ENCODE measurements around the gene MEF2D.

MEF2D gene

DNA sequence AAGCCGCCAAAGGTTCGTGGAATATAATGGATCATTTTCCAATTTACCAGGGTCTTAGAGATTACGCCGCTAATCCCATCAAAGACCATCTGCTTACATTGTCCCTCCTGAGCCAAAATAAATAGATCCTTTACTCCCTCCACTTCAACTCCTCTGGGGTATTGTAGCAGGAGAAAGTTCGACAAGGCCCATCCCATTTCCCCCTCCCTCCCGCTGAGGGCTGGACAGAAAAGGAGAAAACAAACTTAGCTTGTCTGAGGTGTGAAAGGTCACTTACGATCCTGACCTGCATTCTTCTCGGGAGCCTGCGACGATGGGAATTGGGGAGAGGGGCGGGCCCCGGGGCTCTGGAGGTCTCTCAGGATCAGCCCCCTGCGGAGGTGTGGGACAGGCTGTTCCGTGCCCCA lies 60.8 kb downstream of the MEF2D start:
- no peak for DNase-seq

DNA sequence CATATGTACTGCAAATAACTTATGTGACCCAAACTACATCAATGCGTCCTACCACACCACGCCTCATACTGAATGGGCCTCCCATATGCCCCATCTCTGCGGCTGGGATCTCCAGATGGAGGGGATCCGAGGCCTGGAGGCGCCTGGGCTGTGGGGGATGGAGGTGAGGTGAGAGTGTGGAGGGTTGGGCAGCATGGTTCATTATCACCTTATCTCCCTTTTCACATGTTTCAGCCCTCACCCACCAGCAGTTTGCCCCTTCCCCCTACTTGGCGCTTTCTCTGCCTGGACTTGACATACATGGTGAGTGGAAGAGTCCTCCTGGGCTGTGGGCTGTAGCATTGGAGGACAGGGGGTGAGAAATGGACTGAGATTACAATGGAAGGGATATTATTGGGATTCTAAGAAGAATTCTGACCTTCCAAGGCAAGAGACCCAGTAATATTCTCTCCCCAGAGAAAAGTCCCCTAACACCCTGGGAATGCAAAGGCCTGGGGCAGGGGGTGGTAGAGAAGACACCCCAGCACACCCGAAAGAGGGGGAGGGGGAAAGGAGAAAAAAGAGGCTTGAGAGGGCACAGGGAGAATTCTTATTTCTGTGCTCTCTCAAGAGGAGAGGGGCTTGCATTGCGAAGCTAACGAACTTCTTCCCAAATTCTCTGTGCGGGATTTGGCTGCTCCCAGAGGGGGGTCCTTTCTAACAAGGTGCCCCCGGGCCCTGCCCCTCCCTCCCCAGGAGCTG lies 61.4 kb downstream of the MEF2D start:
- DNase-seq, result no peak

GRCh38 chr1:156438278-156438987 lies 62.1 kb downstream of the MEF2D start:
- peak; percentile 29 for DNase-seq

GRCh38 chr1:156437037-156437867 lies 63.3 kb downstream of the MEF2D start:
- no peak for DNase-seq

DNA sequence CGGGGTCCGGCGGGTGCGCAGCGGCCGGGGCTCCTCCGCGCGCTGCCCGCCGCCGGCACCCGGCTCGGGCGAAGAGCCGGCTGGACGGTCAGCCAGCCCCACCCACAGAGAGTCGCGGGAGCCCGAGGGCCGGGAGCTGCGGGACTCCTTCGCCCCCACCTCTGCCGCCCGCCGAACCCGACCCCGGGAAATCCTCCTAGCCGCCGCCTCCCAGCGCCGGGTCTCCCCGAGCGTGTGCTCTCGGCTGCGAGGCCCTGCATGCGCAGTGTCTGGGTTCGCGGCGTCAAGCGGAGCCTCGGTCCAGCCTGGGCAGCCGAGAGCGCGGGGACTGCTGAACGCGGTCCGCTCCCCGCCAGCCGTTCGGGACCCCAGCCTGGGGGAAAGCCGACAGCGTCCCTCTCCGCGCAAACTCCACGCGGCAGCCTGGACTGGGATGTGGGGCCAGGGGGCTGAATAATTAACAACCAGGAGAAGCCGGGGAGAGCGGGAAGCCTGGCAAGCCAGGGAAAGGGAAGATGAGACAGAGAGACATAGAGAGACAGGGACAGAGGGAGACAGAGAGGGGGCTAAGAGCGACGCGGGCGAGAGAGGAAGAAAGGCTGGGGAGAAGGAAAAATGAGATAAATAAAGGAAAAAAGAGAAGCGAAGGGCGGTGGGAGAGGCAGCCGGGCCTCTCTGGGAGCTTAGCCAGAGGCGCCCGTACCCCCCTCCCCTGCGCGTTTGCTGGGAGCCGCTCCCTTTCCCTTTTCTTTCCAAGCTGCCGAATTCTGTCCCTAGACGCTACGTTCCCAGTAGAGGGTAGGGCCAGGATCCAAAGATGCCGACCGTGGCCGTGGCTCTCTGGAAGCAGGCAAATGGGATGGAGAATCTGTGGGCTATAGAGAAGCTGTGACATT lies 64.2 kb downstream of the MEF2D start:
- no peak for DNase-seq

DNA sequence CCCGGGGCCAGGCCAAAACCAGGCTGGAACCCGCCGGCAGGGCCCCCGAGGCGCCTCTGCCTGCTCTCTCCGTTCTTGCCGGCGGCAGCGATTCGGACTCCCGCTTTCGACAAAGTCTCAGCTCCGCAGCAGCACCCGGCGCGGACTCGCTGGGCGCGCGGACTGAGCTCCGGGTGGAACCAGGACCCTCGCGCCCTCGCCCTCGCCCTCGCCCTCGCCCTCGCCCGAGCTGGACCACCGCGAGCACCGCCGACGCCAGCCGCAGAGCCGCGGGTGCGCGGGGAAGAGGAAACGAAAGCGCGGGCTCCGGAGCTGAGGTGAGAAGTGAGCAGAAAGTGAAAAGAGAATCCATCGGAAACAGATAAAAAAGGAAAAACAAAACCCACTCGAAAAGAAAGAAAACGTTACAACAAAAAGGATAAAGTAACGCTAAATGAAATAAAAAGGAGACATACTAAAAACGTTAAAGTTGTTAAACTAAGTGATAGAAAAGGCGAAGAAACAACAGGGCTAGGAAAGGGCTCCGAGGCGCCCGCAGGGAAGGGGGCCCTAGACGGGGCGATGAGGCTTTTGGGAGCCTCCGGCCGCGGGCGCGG lies 64.9 kb downstream of the MEF2D start:
- DNase-seq, result no peak

DNA sequence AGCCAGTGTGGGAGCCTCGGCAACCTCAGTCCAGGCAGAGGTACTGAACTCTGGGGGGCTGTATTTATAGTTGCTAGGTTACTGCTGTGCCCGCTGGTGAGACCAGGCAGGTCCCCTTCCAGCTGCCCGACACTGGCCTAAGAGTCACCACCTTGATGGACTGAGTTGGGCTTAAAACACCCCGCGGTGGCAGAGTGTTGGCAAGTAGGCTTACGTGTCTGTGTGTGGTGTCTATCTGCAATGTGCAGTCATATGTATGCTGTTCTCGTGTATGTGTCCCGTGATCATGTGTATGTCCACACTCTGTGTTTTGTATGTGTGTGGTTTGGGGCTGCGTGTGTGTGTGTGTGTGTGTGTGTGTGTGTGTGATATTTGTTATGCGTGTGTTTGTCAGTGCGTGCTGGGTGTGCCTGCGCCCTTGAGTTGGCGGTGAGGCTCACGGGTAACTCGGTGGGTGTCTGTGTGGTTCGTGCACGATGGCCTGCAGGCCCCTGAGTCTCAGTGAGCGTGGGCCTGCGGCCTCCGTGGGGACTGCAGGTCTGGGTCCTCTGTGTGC lies 65.5 kb downstream of the MEF2D start:
- no peak for DNase-seq

- DNase-seq, result no peak
These were observed 67.0 kb downstream of the MEF2D start for GRCh38 chr1:156433602-156434001.

DNA sequence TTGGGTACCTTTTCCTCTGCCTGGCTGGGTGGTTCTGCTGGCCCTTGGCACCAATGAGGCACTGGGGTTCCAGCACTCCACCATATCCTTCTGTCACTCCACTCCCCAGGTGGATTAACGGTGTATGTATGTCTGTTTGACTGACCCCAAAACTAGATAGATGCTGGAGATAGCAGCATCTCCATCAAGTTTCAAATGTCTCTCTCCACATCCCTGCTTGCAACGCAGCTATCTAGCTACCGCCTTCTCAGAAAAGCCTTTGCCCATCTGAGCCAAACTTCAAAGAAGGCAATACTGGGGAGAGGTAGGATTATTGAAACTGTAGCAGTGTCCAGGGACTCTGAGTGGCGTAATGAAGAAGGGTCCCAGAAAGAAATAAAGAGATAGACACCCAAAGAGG lies 67.5 kb downstream of the MEF2D start:
- DNase-seq, result no peak

- DNase-seq, result no peak
These were observed 67.9 kb downstream of the MEF2D start for GRCh38 chr1:156432669-156433018.

DNA sequence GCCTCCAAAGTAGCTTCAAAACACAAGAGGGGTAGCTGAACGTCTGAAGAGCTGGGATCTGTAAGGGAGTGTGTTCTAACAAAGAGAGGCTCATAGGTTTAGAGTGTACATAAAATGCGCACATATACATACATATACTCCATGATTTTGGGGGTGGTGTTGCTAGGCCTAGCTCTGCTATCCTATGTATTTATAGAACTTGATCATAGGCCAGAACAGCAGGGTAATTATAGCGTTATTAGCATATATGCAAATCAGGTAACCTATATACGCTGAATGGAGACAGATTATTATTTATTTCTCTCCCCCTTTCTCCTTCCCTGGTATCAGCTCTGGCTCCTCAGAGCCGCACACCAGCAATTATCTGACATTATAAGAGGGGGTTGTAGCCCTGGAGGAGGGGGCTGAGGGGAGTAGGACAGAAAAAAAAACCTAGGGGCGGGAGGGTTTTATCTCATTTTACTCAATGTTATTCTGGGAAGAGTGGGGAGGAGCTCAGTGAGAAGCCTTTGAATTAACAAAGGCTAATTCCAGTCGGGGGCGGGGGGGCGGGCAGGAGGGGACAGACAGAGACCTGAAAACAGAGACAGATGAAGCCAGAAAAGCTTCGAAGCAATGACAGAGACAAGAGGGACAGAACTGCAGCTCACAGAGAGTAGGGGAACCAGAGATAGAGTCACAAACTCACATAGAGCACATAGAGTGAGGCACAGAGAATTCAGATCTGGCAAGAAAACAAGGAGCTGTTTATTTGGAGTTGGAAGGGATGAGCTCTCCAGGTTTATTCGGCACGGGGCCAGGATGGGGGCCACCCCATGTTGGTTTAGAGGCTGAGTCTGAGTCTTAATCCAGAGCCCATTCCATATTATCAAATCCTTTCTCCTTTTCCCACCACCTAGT lies 68.6 kb downstream of the MEF2D start:
- no peak for DNase-seq

GRCh38 chr1:156431366-156431765 lies 69.2 kb downstream of the MEF2D start:
- DNase-seq, result no peak

GRCh38 chr1:156430866-156431265 lies 69.7 kb downstream of the MEF2D start:
- no peak for DNase-seq

DNA sequence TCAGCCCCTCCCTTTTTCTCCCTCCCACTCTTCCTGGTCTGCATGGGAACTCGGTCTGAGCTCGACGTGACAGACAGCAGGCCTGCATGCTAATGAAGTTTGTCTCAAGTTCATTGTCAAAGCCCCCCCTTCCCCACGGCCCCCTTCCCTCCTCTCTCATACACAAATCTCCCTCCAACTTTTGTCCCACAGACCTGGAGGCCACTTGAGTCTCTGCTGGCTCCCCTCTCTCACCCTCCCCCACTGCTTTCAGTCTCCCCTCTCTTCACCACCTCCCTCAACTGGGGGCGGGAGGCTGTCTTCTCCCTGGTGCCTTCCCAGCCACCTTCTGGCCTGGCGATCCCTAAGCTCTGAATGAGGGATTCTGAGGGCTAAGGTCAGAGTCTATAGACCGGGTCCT lies 70.3 kb downstream of the MEF2D start:
- DNase-seq, result no peak

DNA sequence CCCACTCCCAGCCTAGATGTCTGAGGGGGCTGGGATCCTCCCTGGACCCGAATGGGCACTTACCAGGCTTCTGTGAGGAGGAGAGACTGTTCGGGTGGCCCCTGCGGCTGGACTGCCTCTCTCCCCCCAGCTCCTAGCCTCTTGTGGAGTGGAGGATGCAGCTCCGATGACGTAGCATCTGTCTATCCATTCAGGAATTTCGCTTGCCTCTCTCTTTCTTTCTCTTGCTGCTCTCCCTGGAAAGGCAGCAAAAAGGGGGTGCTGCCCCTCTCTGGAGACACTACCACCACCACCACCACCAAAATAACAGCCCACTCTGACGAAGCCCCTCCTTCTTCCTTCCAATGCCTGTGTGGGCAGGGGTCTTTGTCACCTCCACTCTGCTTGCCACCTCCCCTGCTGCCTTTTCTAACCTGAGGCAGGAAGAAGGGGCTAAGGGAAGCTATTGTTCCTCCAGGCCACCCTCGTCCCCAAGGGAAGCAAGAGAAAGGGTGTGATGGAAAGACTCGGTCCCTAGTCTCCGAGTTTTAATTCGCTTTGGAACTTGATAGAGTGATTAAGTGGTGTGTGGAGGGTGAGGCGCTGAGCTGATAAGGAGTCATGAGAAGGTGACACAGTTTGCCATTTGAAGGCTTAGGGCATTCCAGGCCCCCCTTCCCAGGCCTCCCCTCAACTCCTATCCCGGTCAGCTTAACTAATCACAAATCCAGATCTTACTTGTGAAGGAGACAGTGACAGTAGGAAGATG lies 71.1 kb downstream of the MEF2D start:
- DNase-seq, result no peak

- DNase-seq, result no peak
These were observed 71.8 kb downstream of the MEF2D start for GRCh38 chr1:156428746-156429288.

- DNase-seq, result no peak
These were observed 72.6 kb downstream of the MEF2D start for GRCh38 chr1:156427957-156428356.

- no peak for DNase-seq
These were observed 74.6 kb downstream of the MEF2D start for GRCh38 chr1:156425943-156426342.

- DNase-seq, result no peak
These were observed 75.7 kb downstream of the MEF2D start for GRCh38 chr1:156424806-156425432.
